ENCODE data around the gene DLG2. TPM values are rescaled to one million over a fixed set of nuclear protein-coding genes. Genes with fewer than 3 reads are reported as not detected.

DLG2 gene
- polyA plus RNA-seq, 4 donors, result 12.8 to 14.2 (median 13.7) TPM

DNA sequence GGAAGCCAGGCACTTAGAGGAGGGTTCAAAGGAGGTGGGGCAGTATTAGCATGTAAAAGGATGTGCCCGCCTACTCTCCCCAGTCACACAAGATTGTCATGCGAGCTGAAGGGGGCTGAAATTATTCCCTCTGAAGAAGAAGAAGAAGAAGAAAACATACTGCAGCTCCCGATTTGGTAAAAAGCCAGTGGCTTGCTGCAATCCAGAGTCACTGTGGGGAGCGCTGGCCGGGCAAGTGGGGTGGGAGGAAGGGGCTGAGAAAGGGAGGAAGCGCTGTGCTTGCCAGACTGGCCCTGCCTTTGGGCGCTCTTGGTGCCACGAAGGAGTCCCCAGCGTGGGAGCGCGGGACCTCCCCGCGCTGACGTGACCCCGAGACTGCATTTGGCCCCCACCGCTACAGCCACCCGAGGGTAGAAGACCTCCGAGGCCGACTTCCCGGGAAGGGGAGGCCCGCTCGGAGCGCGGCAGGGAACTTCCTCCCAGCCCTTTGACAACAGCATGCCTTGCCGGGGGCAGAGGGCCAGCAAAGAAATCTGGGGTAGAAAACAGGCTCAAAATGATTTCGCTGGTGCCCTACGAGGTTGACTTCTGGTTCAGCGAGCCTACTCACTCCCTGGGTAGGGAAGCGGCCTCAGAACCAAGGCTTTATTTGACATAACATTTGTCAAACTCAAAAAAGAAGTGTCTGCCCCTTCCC, 906.3 kb downstream of the DLG2 start:
- no peak for DNase-seq (ENCODE audit: low read depth in 4 of 4, low spot score in 3 of 4)

DNA sequence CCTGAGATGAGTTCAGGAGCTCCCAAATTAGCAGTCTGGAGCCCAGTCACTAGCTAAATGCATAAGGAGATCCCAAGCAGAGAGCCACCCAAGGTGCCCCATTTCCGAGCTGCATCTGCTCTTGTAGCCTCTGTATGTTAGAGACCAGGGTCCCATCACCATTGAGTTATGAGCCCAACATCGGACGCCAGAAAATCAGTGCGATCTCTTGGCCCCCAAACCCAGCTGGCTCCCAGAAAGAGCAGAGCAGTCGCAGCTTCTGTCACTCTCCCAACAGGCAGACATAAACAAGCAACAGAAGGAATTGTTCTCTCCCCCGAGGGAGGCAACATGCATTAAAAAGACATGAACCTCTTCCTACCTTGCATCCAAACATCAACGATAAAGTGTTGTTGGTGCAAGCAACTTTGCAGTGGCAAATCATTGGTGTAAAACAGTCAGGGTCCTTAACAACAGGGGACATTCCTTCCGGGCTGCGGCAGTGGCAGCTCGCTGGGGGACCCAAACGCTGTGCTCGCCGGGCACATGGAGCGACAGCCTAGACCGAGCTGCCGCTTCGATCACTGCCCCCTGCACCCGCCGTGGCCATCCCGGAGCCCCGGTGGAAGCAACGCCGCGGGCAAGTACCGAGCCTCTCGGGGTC, 907.1 kb downstream of the DLG2 start:
- no peak for DNase-seq (ENCODE audit: low read depth in 4 of 4, low spot score in 3 of 4)

- DNase-seq (ENCODE audit: low read depth in 4 of 4, low spot score in 3 of 4), result peak; percentile 59 to 75 (median 61)
Observed at GRCh38 chr11:84714316-84714780, 912.8 kb downstream of the DLG2 start.

- DNase-seq (ENCODE audit: low read depth in 4 of 4, low spot score in 3 of 4), result peak in 1 of 4 donors; percentile 13
Observed at GRCh38 chr11:84691830-84692229, 935.3 kb downstream of the DLG2 start.

- no peak for DNase-seq (ENCODE audit: low read depth in 4 of 4, low spot score in 3 of 4)
Observed at GRCh38 chr11:84687433-84687832, 939.7 kb downstream of the DLG2 start.

GRCh38 chr11:84686716-84687115, 940.4 kb downstream of the DLG2 start:
- DNase-seq (ENCODE audit: low read depth in 4 of 4, low spot score in 3 of 4), result no peak

DNA sequence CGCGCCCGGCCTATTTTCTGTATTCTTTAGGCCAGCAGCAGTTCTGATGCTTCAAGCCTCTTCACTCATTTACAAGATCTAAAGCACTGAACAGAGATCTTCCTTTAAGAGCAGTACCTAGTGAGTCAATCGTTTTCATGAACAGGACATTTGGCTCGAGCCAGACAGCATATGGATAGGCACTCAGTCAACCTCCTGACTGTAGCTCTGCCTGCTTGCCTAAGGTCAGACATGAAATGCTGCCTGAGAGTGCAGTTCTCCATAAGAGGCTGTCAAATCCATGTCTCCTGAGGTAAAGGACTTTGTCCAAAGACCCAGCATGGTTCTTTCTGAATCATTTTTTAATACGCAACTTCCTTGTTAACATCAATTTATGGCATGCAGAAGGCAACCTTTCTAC, 941.2 kb downstream of the DLG2 start:
- no peak for DNase-seq (ENCODE audit: low read depth in 4 of 4, low spot score in 3 of 4)

DNA sequence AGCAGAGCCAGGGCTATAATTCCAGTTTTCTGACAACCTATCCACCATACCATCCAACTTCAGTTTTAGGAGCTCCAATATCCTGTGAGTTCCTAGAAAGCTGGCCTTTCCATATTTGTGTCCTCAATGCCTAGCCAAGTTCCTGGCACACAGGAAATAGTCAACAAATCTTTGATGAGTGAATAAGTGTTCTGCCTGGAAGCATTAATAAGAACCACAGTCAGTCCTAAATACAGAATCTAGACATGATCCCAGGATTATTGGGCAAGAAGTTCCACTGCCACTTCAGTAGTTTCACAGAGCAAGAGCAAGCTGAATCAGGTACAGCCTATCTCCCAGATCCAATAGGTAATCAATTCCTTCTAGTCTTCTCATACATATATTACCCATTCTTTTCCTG, 942.0 kb downstream of the DLG2 start:
- no peak for DNase-seq (ENCODE audit: low read depth in 4 of 4, low spot score in 3 of 4)

DNA sequence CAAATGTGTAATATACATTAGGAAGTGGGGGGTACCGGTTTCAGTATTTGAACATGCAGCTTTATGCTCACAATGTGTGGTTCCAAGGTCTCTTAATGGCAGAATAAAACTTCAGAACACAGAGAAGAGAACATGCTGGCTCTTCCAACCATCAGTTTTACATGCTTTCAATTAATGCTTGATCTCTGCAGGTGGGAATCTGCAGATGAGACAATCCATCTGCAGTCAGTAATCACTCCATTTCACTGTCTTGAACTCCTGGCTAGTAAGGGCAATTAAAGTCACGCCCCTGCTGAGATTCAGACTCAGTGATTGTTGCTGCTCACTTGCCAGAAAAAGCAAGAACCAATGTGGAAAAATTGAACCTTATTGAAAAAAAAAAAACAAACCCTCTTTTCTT, 945.7 kb downstream of the DLG2 start:
- DNase-seq (ENCODE audit: low read depth in 4 of 4, low spot score in 3 of 4), result no peak

DNA sequence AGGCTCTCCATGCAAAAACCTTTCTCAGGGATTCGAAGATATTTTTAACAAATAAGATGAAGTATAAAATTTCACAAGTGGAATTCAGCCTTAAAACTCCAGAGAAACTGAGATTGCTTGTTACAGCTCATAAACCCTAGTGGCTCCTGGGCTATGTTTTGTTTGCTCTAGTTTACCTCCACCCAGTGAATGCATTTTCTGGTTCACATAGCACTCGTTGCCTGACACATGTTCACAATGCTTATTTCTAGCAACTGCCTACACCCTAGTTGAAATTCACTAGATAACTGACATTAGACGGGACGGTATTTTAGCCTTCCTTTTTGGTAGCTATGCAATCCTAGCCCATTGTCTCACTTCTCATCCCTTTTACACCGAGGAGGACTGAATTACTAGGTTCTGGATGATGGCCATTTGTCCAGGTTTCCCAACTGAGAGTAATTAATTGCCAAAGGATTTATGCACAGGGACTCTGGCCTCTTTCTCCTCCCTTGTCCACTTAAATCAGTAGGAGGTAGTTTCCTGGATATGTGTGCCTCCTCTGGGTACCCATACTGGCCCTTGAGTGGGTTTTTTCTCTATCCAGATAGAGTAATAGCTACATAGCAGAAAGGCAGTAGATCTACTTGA, 951.6 kb downstream of the DLG2 start:
- peak in 1 of 4 donors; percentile 30 for DNase-seq (ENCODE audit: low read depth in 4 of 4, low spot score in 3 of 4)

DNA sequence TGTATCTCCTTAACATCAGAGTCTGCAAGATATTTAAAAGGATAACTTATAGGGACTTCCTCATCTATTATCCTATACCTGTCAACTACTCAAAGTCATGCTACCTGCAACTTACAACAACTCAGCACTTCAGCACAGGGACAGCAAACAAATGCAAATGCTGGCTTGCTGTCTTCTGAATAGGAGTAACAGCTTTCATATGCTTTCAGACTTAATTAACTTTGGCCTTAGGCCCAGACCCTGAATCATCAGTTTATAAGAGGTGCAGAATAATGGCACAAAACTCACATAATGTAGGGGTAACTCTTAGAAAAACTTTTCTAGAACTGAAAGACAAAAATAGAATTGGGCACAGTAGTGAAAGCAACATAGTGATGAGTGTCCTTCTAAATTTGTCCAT, 953.4 kb downstream of the DLG2 start:
- no peak for DNase-seq (ENCODE audit: low read depth in 4 of 4, low spot score in 3 of 4)

- DNase-seq (ENCODE audit: low read depth in 4 of 4, low spot score in 3 of 4), result no peak
Observed at GRCh38 chr11:84671325-84671999, 955.7 kb downstream of the DLG2 start.

DNA sequence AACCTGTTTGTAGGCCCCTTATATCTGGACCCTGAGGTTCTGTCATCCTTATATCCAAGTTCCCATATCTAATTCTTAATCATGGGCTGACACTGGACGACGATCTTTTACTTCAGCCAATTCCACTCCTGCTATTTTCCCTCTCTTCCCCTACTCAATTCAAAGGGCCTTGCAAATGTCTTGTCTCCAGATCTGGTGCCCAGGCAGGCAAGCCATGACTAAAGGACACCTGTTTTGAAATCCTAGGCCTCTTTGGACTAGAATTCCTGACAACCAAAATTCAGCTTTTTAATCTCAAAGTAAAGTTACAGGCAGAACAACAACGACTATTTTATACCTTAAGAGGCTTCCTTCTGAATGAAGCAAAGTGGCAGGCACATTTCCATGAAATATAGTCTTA, 963.4 kb downstream of the DLG2 start:
- no peak for DNase-seq (ENCODE audit: low read depth in 4 of 4, low spot score in 3 of 4)

DNA sequence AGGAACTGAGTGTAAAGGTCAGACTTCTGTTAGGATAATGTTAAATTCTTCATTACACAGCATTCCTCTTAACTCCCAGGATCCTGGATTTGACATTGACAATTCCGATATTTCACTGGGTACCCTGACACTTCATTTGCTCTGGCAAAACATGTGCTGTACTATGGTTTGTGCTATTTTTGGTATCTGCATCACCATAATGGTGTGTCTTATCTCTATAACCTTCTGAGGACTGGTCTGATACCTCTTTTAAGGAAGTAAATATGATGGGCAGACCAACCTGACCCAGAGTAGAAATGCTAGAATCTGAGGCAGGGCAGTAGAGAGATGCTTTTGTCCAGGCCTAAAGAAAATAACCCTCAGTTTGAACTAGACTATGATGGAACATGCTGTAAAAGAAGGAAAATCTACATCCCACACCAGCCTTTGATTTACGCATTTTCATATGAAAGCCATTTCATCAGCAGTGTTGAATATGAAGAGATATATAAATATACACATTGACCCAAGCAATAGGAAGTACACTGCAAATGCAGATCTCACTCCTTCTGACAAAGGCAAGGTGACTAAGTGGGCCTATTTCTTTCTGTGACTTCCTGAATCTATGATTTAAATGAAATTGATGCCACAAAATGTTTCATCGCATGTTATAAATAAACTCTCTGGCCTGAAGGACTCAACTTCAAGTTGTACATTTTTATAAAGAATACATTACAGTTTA, 966.7 kb downstream of the DLG2 start:
- no peak for DNase-seq (ENCODE audit: low read depth in 4 of 4, low spot score in 3 of 4)

DNA sequence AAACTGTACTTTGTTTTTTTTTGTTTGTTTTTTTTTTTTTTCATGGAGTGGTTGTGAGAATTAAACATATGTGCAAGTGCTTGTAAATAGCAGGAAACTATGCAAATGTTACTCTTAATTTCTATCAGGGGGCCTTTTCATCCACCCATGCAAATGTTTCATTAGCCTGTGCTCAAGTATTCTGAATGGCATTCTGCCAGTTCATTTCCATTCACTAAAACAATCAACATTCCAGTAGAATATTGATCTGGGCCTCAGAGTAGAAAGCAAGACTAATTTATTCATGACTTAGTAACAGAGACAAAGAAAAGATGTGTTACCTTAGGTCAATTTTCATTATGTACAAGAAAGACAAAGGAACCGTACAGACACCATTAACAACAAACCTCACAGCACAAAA, 971.4 kb downstream of the DLG2 start:
- DNase-seq (ENCODE audit: low read depth in 4 of 4, low spot score in 3 of 4), result no peak

DNA sequence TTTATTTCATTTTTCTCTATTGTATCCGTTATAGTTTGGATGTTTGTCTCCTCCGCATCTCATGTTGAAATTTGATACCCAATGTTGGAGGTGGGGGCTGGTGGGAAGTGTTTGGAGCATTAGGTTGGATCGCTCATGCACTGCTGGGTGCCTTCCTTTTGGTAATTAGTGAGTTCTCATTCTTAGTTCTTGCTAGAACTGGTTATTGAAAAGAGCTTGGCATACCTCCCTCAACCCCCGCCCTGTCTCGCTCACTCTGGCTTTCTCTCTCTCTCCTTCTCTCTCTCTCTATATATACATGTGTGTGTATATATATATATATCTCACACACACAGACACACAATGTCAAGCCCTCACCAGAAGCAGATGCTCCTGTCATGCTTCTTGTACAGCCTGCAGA, 978.7 kb downstream of the DLG2 start:
- no peak for DNase-seq (ENCODE audit: low read depth in 4 of 4, low spot score in 3 of 4)

GRCh38 chr11:84645988-84646694, 981.0 kb downstream of the DLG2 start:
- no peak for DNase-seq (ENCODE audit: low read depth in 4 of 4, low spot score in 3 of 4)

GRCh38 chr11:84642500-84642899, 984.6 kb downstream of the DLG2 start:
- DNase-seq (ENCODE audit: low read depth in 4 of 4, low spot score in 3 of 4), result no peak

DNA sequence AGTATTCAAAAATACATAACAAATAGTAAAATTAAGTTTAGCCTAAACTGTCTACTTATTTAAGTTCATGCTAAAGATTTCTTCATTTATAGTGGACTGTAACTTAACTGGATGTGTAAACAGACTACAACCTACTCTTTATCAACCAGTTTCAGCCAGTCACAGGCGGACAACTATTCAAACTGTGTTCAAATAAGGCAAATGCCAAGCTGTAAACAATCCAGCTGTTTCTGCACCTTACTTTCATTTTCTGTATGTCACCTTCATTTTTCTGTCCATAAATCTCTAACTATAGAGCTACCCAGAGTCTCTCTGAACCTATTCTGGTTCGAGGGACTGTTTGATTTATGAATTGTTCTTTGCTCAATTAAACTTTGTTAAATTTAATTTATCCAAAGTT, 992.8 kb downstream of the DLG2 start:
- peak in 2 of 4 donors; percentile 4 to 20 for DNase-seq (ENCODE audit: low read depth in 4 of 4, low spot score in 3 of 4)

Measured in right renal pelvis (tissue), 4 donors.